ENCODE results near the gene MOGAT3. TPM values are rescaled to one million over a fixed set of nuclear protein-coding genes. Genes with fewer than 3 reads are reported as not detected.

MOGAT3 gene
- total RNA-seq, 1 donor from 2014 or later: not detected

DNA sequence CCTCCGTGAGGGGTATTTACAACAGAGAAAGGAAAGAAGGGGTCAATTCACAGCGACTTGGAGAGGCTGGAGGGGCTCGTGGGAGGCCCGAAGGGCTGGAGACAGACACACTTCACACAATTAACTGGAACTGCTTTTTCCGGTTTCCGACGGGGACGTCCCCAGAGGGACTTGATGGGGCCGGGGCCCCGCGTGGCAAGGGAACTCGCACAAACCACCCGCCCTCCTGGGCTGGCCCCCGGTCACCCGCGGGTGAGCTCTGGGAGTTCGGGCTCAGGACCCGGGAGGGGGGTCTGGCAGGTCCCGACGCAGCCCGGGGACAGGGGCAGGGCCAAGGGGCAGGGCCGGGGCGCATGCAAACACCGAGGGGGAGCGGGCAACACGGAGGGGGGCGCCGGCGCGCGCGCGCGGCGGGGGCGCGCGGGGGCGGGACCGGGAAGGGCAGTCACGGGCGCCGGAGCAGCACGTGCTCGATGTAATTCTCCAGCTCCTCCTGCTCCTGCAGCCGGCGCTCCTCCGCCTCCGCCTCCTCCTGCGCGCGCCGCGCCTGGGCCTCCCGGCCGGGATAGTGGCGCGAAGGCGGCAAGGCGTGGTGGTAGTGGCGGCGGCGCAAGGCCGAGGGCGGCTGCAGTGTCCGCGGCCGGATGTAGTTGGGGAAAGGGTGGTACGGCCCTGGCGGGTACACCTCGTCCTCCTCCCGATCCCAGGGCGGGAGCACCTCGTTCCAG is 38.1 kb downstream of the MOGAT3 start:
- DNase-seq (ENCODE audit: low read depth): no peak

DNA sequence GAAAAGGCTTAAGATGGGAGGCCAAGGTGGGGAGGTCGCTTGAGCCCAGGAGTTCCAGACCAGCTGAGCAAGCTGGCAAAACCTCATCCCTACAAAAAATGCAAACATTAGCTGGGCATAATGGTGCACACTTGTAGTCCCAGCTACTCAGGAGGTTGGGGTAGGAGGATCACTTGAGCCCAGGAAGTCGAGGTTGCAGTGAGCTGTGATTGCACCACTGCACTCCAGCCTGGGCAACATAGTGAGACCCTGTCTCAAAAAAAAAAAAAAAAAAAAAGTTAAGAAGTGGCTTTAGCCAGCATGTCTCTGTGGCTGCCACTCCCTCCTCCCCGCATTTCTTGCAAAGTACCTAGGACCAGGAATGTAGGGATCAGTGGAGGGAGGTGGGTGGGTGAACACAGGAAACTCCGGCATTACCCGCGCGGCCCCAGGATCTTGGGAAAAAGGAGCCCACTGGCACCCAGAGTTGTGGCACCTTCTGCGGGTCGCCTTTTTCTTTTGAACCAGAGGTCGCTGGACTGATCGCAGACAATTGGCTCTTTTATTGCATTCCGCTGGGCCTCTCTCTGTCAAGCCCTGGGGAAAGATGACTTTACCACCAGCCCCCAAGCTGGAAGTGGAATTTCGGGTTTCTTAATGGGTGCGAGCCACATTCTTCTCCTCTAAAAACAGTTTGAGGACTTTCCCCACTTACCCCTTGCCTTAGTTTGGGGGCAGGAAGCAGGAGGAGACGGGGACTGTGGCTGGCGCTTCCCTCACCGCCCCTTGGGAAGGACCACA is 39.0 kb downstream of the MOGAT3 start:
- DNase-seq (ENCODE audit: low read depth): no peak

DNA sequence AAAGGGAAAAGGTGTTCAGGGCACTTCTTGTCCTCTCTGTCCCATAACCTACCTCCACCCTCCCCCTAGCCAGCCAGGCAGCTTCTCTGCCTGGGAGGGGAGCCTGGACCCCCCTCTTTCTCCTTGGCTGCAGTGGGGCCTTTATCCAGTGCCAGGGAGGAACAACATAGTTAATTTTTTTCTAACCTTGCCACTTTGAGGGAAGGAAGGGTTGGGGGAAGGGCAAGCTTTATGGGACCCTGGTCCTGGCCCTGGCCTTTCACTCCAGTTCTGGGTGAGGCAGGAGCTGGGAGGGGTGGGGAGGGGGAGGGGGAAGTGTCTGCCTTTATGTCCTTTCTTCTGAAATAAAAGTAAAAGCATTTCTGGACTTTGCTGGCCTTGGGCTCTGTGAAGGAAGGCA is 39.9 kb downstream of the MOGAT3 start:
- no peak for DNase-seq (ENCODE audit: low read depth)

DNA sequence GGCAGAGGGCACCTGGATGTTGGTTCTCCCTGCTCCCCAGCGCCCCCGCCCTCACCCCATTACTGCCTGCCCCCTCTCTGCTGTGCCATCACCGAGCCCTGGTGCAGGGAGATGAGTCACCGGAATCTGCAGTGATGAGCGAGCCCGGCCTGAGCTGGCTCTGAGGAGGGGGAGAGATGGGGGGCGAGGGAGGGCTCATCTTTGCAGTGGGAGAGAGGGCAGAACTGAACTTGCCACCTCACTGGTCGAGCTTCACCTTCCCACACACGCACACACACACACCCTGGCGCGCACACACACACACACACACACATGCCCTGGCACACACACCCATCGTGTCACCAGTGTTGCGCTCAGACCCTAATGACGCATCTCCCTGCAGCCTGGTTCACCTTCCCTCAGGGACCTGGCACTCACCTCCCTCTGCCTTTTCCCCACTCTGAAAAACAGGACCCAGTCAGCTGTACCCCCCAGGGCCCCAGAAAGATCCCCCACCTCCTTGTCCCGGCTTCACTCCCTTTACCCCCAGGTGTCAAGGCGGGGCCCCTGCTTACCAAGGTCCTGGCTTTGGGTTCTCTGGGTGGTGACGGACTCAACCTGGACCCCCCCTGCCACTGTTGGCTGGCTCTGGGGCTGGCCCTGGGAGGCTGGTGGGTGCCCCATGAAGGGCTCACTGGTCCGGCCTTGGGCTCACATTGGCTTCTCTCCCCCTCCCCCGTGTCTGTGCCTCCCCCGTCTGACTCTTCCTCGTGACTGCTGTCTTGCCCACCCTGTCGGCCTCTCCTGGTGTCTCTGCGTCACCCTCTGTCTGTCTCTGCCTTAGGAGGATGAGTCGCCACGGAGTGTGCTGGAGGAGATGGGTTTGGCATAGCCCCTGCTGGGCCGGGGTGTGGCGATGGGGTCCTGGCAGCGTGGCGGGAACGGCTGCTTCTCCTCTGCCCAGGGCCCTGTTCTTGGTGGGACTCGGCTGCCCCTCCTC is 40.9 kb downstream of the MOGAT3 start:
- no peak for DNase-seq (ENCODE audit: low read depth)

DNA sequence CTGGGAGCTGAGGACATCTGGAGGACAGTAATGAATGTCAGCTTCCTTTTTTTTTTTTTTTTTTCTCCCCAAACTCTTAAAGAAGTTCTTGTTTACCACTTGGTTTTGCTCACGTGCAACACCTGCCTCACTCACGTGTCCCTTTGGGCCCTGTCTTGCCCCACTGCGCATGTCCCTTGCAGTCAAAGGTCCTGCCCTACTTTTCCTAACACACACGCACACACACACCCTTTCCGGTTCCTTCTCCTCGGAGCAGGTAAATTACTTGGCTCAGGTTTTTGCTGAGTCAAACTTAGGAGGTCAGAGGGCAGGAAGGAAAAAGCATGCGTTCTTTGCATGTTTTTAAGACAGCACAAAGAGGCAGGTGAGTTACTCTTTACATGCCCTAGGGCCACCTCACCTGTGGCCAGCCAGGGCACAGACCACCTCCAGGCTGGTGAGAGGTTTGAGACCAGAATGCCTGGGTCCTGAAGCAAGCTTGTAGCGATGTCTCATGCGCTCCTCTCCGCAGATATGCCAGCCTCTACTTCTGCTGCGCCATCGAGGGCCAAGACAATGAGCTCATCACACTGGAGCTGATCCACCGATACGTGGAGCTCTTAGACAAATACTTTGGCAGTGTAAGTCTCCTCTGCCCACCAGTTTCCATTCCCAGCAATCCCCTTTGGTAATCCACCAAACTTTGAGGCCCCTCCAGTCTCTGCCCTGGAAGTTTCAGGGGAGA is 43.8 kb downstream of the MOGAT3 start:
- no peak for DNase-seq (ENCODE audit: low read depth)

DNA sequence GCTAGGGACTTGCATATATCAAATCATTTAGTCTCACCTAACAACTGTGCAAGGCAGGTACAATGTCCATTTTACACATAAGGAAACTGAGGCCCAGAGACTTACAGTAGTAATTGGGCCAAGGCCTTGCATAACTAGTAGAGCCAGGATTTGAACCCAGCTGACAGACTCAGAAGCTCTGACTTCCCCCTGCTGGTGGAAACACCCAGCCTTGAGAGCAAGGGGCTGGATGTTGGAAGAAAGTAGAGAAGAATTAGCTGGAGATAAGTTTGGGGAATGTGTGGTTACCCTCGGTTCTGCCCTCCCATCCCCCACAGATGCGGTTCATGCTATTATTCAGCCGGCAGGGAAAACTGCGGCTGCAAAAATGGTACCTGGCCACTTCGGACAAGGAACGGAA is 44.6 kb downstream of the MOGAT3 start:
- no peak for DNase-seq (ENCODE audit: low read depth)

DNA sequence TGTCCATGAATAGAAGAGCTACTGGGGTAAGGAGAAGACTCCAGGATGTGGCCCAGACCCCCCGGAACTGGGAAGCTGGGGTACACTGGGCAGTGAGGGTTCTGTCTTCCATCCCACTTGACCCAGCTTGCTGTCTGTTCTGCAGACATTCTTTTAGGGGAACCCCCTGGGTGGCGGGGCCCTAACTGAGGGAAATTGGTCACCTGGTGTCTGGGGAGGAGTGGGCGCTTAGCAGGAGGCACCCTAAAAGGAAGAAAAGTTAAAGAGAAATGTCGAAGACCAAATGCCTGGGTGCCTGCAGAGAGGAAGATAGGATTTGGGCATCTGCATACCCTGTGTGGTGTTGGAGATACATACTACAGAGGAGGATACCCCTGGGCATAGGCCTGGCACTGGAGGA is 45.5 kb downstream of the MOGAT3 start:
- DNase-seq (ENCODE audit: low read depth): no peak

DNA sequence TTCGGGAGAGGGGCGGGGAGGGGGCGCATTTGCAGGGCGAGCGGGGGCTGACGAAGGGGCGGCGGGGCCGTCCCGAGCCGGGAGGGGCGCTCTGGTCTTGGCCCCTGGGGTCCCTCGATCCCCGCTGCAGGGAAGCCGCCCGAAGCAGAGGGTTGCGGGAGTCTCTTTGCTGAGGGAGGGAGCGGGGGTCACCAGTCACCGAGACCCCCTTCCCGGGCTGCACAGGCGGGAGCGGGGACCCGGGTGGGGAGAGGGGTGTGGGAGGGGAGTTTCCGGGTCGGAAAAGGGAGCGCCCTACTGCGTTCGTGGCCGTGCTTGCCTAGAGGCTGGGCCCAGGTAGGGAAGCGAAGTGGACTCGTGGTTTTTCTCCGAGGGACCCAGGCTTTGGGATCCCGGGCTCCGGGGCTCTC is 46.1 kb downstream of the MOGAT3 start:
- no peak for DNase-seq (ENCODE audit: low read depth)

DNA sequence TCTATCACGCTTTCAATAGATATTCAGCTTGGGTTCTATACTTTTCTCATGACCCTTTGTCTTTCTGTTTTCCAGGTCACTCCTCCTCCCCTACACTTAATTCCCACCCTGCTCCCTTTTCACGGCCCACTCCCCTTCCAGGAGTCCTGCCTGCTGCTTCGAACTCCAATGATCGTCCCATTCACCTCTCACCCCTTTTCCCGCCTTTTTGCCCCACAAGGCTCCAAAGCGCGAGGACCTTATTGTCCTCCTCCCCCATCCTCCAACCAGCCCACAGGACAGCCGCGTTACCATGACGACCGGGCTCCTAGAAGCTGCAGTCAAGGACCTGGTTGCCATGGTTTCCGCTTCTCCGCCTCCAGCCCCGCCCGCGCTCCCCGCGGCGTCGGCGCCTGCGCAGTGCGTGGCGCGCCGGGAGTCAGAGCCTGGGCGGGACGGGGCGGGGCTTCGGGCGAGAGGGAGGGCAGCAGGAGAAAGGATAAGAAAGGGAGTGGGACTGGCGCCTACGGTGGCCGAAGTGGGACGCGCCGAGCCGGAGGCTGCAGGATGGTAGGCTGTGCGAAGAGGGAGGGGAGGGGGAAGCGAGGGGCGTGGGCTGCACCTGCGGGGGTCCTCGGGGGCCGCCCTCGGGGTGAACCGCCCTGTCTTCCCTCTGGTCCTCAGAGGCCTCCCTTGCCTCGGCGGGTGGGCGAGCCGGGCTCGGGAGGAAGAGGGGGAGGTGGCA is 46.7 kb downstream of the MOGAT3 start, which contains the start of gene AP1S1:
AP1S1 (plus strand) TSS at position 508 of the 724 bp plus-strand sequence; CDS start at position 547, 39 bp downstream.
- DNase-seq (ENCODE audit: low read depth): peak; percentile 97

DNA sequence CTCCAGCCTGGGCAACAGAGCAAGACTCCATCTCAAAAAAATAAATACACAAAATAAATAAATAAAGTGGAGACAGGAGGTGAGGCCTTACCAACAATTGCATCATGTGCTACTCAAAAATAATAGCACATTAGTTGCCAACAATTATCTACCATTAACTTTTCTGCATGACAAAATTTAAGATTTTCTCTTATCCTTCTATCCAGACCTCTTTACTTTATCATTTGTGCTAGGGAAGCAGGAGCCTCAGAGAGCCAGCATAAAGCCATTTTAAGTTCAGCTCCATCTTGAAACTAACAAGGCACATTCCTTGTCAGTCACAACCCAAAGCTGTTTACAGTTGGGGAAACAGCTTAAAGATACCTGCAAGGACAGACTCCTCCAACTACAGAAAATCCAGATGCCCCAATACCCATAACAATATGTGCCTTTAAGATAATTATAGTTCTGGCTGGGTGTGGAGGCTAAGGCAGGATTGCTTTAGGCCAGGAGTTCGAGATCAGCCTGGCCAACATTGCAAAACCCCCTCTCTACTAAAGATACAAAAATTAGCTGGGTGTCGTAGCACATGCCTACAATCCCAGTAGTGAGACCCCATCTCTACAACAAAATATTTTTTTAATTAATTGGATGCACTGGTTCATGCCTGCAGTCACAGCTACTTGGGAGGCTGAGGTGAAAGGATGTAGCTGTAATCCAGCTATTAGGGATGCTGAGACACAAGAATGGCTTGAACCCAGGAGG is 48.8 kb downstream of the MOGAT3 start:
- no peak for DNase-seq (ENCODE audit: low read depth)

Small RNA genes within 50 kb of the gene (microRNA-seq; reads per million reads assigned to microRNA genes)
- gene MIR4653: not detected

Other genes starting within 250 kb of the MOGAT3 start
- not detected in 2 replicates for gene MUC12, start 231.5 kb downstream of the MOGAT3 start, total RNA-seq
- not detected in 2 replicates for gene MUC17, start 181.0 kb downstream of the MOGAT3 start, total RNA-seq
- 7.8 and 7.9 TPM in 2 replicates for gene TRIM56, start 115.6 kb downstream of the MOGAT3 start, total RNA-seq
- gene SERPINE1, start 73.9 kb downstream of the MOGAT3 start, total RNA-seq: 26.6 and 31.9 TPM in 2 replicates
- 53.3 and 79.5 TPM in 2 replicates for gene AP1S1, start 46.6 kb downstream of the MOGAT3 start, total RNA-seq
- not detected in 2 replicates for gene VGF, start 35.5 kb downstream of the MOGAT3 start, total RNA-seq
- not detected in 2 replicates for gene NAT16, start 20.7 kb downstream of the MOGAT3 start, total RNA-seq
- 59.0 and 60.8 TPM in 2 replicates for gene PLOD3, start 16.5 kb upstream of the MOGAT3 start, total RNA-seq
- gene ZNHIT1, start 17.1 kb upstream of the MOGAT3 start, total RNA-seq: 103 and 116 TPM in 2 replicates
- 3.8 and 6.6 TPM in 2 replicates for gene CLDN15, start 36.8 kb upstream of the MOGAT3 start, total RNA-seq
- 314 and 333 TPM in 2 replicates for gene FIS1, start 44.0 kb upstream of the MOGAT3 start, total RNA-seq
- 28.7 and 28.8 TPM in 2 replicates for gene IFT22, start 120.8 kb upstream of the MOGAT3 start, total RNA-seq
- gene COL26A1, start 161.8 kb upstream of the MOGAT3 start, total RNA-seq: 0.19 TPM in 1 of 2 replicates, not detected in the other